Peyer's patch (tissue), 4 donors: ENCODE results near the gene RGS1.

ENCODE experiments used
- CTCF ChIP-seq, 6 experiments: fragments of 450-650 bp in 4 of 6; fragments of 200-600 bp in 2 of 6; sonication (generic) in 1 of 6; IDR thresholded peaks; one replicate each; pipeline ENCODE4 v1.5.1; 2017 to 2019; ENCODE audit warnings: antibody characterized with exemption in 6 of 6, mild to moderate bottlenecking in 3 of 6, moderate library complexity in 1 of 6
- POLR2A ChIP-seq, 2 donors: fragments of 450-650 bp; IDR thresholded peaks; one replicate each; pipeline ENCODE4 v1.5.1; 2017; ENCODE audit warnings: antibody characterized with exemption in 2 of 2, mild to moderate bottlenecking in 2 of 2, moderate library complexity in 2 of 2

GRCh38 chr1:192539297-192540092, 36.1 kb upstream of the RGS1 start:
- TF ChIP-seq POLR2A (IDR thresholded peaks at IDR 0.05) (no peak), CTCF (IDR thresholded peaks at IDR 0.05) (no peak)
